ENCODE data around the gene PI4K2A. TPM values are rescaled to one million over a fixed set of nuclear protein-coding genes. Genes with fewer than 3 reads are reported as not detected.

The PI4K2A gene
- total and polyA plus RNA-seq, 2 of the 13 experiments (the other 11 are each of a cell fraction or from before 2014, with no cell fraction given) = 10.9 to 14.3 TPM

DNA sequence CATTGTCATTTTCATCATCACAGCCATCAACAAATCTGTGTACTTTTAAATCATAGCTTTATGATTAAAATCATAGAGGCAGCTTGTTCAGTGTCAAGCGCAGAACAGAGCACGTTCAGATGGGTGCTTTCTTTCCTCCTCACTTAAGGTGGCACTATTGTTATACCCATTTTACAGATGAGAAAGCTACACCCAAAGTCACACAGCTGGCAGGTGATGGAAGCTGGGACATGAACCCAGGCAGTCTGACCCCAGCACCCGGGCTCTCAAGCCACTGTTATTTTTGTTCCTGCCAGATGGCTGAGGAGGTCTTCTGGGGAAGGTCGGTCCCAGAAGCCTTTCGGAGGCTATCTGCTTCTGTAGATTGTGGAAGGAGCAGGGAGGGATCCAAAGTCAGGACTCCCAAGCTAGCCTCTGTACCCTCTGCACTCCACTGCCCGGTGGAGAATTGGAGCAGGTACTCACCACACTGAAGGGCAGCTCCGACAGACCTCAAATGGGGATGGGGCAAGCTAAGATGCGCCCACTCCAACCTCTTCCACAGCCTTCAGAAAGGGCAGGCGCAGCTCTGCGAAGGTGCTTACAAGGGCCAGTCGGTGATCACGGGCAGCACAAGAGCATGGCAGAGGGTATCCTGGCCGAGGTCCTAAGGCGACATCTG lies 46.0 kb downstream of the PI4K2A start (continued):
- TF ChIP-seq ZNF614 (CRISPR knock-in tag; IDR thresholded peaks at IDR 0.05; ENCODE audit: borderline replicate concordance) = no peak
- TF ChIP-seq ZNF263 (CRISPR knock-in tag; IDR thresholded peaks at IDR 0.05) = no peak
- no peak for TF ChIP-seq ELF4 (CRISPR knock-in tag; IDR thresholded peaks at IDR 0.05; ENCODE audit: borderline replicate concordance)
- TF ChIP-seq, protein P1, sequence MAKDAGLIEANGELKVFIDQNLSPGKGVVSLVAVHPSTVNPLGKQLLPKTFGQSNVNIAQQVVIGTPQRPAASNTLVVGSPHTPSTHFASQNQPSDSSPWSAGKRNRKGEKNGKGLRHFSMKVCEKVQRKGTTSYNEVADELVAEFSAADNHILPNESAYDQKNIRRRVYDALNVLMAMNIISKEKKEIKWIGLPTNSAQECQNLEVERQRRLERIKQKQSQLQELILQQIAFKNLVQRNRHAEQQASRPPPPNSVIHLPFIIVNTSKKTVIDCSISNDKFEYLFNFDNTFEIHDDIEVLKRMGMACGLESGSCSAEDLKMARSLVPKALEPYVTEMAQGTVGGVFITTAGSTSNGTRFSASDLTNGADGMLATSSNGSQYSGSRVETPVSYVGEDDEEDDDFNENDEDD (CRISPR knock-in tag; IDR thresholded peaks at IDR 0.05; ENCODE audit: borderline replicate concordance) = no peak
- TF ChIP-seq ZNF850 (CRISPR knock-in tag; conservative IDR thresholded peaks at IDR 0.05) = peak; percentile 13; the same call in 1 of the 2 replicates
- 0 out of 2 replicates have a peak, but pooled peaks have one; percentile 3 for TF ChIP-seq ZNF564 (CRISPR knock-in tag; IDR thresholded peaks at IDR 0.05)
- TF ChIP-seq, protein P2, sequence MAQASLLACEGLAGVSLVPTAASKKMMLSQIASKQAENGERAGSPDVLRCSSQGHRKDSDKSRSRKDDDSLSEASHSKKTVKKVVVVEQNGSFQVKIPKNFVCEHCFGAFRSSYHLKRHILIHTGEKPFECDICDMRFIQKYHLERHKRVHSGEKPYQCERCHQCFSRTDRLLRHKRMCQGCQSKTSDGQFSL (CRISPR knock-in tag; IDR thresholded peaks at IDR 0.05) = no peak
- no peak for TF ChIP-seq YEATS4 (CRISPR knock-in tag; IDR thresholded peaks at IDR 0.05; ENCODE audit: borderline replicate concordance)
- peak; percentile 27; the same call in 1 of the 2 replicates for TF ChIP-seq ZNF891 (CRISPR knock-in tag; IDR thresholded peaks at IDR 0.05)
- TF ChIP-seq ADNP (CRISPR knock-in tag; IDR thresholded peaks at IDR 0.05) = peak; percentile 88
- TF ChIP-seq ZFP36L1 (CRISPR knock-in tag; IDR thresholded peaks at IDR 0.05) = no peak
- 0 out of 2 replicates have a peak, but pooled peaks have one; percentile 50 for TF ChIP-seq ZNF772 (CRISPR knock-in tag; IDR thresholded peaks at IDR 0.05)
- no peak for TF ChIP-seq ZFYVE20 (CRISPR knock-in tag; IDR thresholded peaks at IDR 0.05; ENCODE audit: borderline replicate concordance, low read depth)
- no peak for TF ChIP-seq AHR (CRISPR knock-in tag; IDR thresholded peaks at IDR 0.05)
